Upper lobe of left lung (tissue), 4 donors: ENCODE data around the gene GPRC5C.

Experiments
- EP300 ChIP-seq, 4 donors: sonication (generic); formaldehyde crosslinking; IDR thresholded peaks; one replicate each; pipeline ENCODE4 v1.5.1; 2017; ENCODE audit warnings: antibody characterized with exemption in 4 of 4, control low read depth in 2 of 4
- POLR2A ChIP-seq, 4 donors: fragments of 450-650 bp; IDR thresholded peaks; one replicate each; pipeline ENCODE4 v1.5.1; 2016 to 2017; ENCODE audit warnings: antibody characterized with exemption in 4 of 4, mild to moderate bottlenecking in 2 of 4
- POLR2AphosphoS5 ChIP-seq, 2 donors: sonication (generic); formaldehyde crosslinking; IDR thresholded peaks; one replicate each; pipeline ENCODE4 v1.5.1; 2017; ENCODE audit warnings: antibody characterized with exemption in 2 of 2
- TF ChIP-seq, protein P1 (sequence below), 6 experiments: fragments of 450-650 bp in 4 of 6; fragments of 200-600 bp in 2 of 6; sonication (generic) in 2 of 6; IDR thresholded peaks; one replicate each; pipeline ENCODE4 v1.5.1; 2016 to 2019; ENCODE audit warnings: antibody characterized with exemption in 6 of 6

DNA sequence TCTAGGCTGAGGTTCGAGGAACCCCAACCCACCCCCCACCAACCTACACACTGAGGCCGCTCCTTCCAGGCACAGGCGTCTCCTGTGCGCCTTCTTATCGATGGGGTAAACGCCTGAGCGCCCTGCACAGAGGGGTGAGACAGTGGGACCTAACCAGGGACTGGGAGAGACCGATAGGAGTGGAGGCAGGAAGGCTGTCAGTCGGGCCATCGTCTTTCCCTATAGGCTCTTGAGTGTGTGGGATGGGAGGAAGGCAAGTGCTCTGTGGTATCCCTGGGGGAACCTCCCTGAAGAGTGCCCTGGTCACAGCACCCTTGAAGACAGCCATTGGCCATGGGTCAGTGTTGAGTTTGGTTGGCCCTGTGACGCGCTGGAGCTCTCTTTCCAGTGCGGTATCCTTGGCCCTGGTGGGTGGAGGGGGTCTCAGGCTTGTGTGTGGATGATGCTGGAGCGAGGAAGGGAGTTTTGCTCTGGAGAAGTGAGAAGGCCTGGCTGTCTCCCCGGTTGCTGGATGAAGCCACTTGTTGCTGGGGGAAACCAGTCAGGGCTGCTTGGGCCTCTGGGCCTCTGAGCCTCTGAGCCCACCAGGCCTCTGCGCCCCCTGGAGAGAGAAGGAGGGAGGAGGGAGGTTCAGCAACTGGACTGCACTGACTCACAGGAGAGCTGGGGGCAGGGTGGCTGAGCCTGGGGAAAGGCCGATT is 1.7 kb downstream of the GPRC5C start:
- TF ChIP-seq, protein P1, sequence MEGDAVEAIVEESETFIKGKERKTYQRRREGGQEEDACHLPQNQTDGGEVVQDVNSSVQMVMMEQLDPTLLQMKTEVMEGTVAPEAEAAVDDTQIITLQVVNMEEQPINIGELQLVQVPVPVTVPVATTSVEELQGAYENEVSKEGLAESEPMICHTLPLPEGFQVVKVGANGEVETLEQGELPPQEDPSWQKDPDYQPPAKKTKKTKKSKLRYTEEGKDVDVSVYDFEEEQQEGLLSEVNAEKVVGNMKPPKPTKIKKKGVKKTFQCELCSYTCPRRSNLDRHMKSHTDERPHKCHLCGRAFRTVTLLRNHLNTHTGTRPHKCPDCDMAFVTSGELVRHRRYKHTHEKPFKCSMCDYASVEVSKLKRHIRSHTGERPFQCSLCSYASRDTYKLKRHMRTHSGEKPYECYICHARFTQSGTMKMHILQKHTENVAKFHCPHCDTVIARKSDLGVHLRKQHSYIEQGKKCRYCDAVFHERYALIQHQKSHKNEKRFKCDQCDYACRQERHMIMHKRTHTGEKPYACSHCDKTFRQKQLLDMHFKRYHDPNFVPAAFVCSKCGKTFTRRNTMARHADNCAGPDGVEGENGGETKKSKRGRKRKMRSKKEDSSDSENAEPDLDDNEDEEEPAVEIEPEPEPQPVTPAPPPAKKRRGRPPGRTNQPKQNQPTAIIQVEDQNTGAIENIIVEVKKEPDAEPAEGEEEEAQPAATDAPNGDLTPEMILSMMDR (IDR thresholded peaks at IDR 0.05), result no peak
- TF ChIP-seq POLR2A (IDR thresholded peaks at IDR 0.05) (no peak), POLR2AphosphoS5 (IDR thresholded peaks at IDR 0.05) (no peak), EP300 (IDR thresholded peaks at IDR 0.05) (no peak)
